ENCODE results near the gene FIGNL1.
A peak's percentile ranks its signal among the peaks of the same experiment; 100 is the strongest.

Gene FIGNL1, protein sequence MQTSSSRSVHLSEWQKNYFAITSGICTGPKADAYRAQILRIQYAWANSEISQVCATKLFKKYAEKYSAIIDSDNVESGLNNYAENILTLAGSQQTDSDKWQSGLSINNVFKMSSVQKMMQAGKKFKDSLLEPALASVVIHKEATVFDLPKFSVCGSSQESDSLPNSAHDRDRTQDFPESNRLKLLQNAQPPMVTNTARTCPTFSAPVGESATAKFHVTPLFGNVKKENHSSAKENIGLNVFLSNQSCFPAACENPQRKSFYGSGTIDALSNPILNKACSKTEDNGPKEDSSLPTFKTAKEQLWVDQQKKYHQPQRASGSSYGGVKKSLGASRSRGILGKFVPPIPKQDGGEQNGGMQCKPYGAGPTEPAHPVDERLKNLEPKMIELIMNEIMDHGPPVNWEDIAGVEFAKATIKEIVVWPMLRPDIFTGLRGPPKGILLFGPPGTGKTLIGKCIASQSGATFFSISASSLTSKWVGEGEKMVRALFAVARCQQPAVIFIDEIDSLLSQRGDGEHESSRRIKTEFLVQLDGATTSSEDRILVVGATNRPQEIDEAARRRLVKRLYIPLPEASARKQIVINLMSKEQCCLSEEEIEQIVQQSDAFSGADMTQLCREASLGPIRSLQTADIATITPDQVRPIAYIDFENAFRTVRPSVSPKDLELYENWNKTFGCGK

GRCh38 chr7:50449881-50450589 is at the start of gene FIGNL1:
FIGNL1 (minus strand) TSS chr7:50450350; CDS start chr7:50447287, 3,063 bp downstream.
- peak; percentile 71 for DNase-seq (ENCODE audit: low read depth)

GRCh38 chr7:50499092-50499491 is 48.9 kb upstream of the FIGNL1 start:
- DNase-seq (ENCODE audit: low read depth), result no peak

- DNase-seq (ENCODE audit: low read depth), result no peak
Measured at GRCh38 chr7:50497968-50498367, 47.8 kb upstream of the FIGNL1 start.

DNA sequence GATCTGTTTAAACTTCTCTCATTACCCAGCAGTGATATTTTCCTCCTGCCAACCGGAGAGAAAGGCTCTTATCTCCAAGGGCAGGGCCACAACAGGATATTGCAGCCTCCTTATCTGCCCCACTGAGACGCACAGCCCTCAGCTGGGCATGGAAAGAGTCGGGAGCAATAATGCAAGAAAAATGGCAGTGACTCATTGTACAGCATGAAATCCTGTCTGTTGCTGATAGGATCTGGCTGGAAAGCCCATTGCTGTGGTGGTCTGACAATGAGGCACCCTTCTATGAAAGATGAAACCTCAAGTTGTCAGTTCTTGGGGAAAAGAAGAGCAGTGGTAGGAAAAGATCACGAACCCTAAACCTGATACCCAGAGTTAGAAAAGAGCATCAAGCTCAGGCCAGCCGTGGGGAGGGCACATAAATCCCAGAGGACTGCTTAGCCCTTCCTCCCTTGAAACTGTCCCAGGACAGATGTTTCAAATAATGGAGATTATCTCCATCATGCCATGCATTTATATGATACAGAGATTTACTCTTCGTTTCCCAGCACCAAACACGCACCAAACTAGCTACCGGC is 47.0 kb upstream of the FIGNL1 start:
- no peak for DNase-seq (ENCODE audit: low read depth)

GRCh38 chr7:50496569-50496968 is 46.4 kb upstream of the FIGNL1 start:
- DNase-seq (ENCODE audit: low read depth), result no peak

GRCh38 chr7:50495746-50496145 is 45.6 kb upstream of the FIGNL1 start:
- no peak for DNase-seq (ENCODE audit: low read depth)

GRCh38 chr7:50492770-50493519 is 42.8 kb upstream of the FIGNL1 start:
- DNase-seq (ENCODE audit: low read depth), result no peak

DNA sequence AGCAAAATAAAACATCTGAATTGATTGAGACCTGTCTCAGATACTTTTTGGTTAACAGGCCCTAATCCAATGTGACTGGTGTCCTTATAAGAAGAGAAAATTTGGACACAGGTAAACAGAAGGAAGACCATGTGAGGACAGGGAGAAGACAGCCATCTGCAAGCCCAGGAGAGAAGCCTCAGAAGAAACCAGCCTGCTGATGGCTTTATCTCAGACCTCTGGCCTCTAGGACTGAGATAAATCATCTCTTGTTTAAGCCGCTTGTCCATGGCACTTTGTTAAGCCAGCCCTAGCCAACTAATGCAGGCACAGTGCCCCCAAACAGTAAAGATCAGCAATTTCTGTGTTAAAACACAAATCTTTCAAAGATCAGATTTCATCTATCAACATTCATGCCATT is 41.8 kb upstream of the FIGNL1 start:
- no peak for DNase-seq (ENCODE audit: low read depth)

DNA sequence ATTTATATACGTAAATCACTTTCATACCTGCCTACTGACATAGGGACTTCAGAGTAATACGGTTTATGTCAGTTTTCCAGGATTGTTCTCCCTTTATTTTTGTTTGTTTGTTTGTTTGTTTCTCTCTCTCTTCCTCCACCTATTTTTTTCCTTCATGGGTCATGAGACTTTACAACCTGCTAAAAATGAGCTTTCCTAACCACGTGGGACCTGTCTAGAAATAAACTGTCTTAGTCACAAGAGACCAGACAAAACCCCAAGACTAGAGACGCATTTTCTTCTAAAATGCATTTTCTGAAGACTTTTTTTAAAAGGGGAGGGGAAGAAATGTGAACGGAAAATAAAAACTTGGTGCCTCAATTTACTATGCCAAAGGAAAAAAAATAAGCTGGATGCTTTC is 41.1 kb upstream of the FIGNL1 start:
- no peak for DNase-seq (ENCODE audit: low read depth)

- no peak for DNase-seq (ENCODE audit: low read depth)
Measured at GRCh38 chr7:50488379-50488778, 38.2 kb upstream of the FIGNL1 start.

- no peak for DNase-seq (ENCODE audit: low read depth)
Measured at GRCh38 chr7:50486512-50486911, 36.4 kb upstream of the FIGNL1 start.

- no peak for DNase-seq (ENCODE audit: low read depth)
Measured at GRCh38 chr7:50481867-50482266, 31.7 kb upstream of the FIGNL1 start.

DNA sequence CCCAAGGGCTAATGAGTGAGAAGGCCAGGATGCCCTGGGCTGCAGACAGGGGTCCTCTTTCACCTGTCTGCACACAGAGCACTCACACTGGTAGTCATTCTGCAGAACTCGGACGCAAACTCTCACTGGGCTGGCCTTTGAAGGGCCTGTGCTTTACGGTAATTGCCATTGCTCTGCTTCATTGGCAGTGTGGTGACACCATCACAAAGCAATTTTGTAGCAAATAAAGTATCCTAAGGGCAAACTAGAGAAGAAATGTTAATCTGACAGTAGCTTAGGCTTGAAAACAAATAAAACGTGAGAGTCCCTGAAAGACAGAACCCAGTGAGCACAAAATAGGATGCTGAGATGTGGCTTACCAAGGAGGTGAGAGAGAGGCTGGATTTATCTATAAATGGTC is 30.6 kb upstream of the FIGNL1 start:
- no peak for DNase-seq (ENCODE audit: low read depth)

- no peak for DNase-seq (ENCODE audit: low read depth)
Measured at GRCh38 chr7:50479743-50480517, 29.8 kb upstream of the FIGNL1 start.

DNA sequence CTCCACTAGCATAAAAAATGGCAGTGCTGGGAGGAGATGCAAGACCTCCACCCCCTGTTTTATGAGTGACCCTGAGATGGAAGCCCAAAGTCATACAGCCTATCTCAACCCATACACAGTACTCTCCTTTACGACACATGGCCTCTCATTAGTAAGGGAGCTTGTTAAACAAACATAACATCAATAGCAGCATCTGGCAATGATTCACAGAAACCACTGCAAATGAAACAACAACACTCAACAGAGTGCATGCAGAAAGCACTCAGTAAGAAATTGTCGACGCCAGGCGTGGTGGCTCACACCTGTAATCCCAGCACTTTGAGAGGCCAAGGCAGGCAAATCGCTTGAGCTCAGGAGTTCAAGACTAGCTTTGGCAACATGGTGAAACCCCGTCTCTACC is 27.5 kb upstream of the FIGNL1 start:
- no peak for DNase-seq (ENCODE audit: low read depth)

- DNase-seq (ENCODE audit: low read depth), result no peak
Measured at GRCh38 chr7:50476953-50477625, 26.9 kb upstream of the FIGNL1 start.

DNA sequence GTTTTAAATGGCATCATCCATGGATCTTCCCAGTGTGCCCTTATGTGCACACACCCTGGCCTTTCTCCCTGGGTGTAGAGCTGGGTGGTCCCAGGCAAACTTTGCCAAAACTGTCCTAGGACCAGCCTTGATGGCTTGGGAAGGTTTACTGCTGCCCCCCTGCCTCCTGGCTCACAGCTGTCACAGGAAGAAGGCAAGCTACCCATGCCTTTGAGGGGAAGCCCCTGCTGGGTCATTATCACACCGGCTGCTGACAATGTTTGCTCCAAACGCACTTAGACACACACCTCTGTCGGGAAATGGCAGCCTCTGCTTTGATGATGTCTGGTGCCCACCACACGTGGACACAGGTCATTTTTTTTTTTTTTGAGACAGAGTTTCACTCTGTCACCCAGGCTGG is 25.2 kb upstream of the FIGNL1 start:
- no peak for DNase-seq (ENCODE audit: low read depth)

GRCh38 chr7:50474382-50475160 is 24.4 kb upstream of the FIGNL1 start:
- DNase-seq (ENCODE audit: low read depth), result no peak

DNA sequence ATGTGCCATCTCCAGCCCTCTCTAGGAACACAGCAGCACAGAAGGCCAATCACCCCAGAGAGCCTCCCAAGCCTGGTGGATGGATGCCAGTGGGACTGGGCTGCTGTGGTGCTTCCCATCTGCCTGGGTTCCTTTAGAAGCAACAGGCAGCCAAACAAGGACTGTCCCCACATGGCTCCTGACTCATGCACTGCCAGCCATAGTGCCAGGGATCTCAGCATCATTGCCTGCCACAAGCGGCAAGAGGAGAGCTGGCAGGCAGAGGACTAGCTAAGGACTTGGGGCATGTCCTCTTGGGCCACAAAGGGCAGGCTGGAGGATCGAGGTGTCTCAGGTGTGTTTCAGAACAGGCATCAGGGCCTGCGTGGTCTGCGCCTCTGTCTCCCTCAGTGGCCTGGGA is 23.4 kb upstream of the FIGNL1 start:
- DNase-seq (ENCODE audit: low read depth), result no peak

DNA sequence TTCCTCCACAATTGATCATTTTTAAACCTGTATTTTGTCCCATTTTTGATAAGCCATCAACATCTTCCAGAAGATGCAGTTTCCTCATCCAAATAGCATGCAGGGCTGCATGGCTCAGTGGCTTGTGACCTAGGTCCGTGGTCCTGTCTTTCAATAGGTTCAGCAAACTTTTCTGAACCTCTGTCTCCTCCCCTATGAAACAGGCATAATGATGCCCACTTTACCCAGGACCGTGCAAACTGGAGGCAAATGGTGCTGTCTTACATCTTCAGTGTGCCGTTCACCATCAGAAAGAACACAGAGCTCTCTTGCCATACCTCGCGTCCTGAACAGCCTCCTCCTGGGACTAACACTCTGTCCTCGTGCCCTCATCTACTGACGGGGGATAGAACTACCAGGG is 22.3 kb upstream of the FIGNL1 start:
- DNase-seq (ENCODE audit: low read depth), result no peak
